GM12878 (cell line): Measurements from ENCODE around the gene CCDC51. TPM values are rescaled to one million over a fixed set of nuclear protein-coding genes. Genes with fewer than 3 reads are reported as not detected.

Experiments used
- ATAC-seq: fragments of 200-7000 bp; cut with Tn5 transposase; 3 replicates; pipeline ENCODE4 v1.9.1; 2020; ENCODE audit warnings: mild to moderate bottlenecking, moderate library complexity
- BruUV-seq: library from RNA; stranded (reverse); fragments of 400-500 nt; replicated peaks from 2 replicates; lab custom pipeline; 2021; lab: Mats Ljungman, UMichigan
- CTCF ChIA-PET: fragments of 300-600 bp; sonication (Branson Sonifier 250); formaldehyde crosslinking; extraction: SDS; loops from one replicate; lab custom pipeline; 2021; ENCODE audit warnings: inconsistent platforms; lab: Yijun Ruan, JAX
- POLR2A ChIA-PET: fragments of 350-600 bp; formaldehyde crosslinking; extraction: SDS; loops from one replicate; lab custom pipeline; 2021; ENCODE audit warnings: inconsistent platforms; lab: Charles Lee
- RAD21 ChIA-PET: fragments of 300-600 bp; sonication (Branson Sonifier 250); formaldehyde crosslinking; loops from one replicate; lab custom pipeline; 2023; ENCODE audit warnings: antibody characterized with exemption; ENCODE audit not compliant: unreplicated experiment; lab: Charles Lee
- SMC1A ChIA-PET: fragments of 300-600 bp; sonication (Branson Sonifier 250); formaldehyde crosslinking; loops from one replicate; lab custom pipeline; 2023; ENCODE audit not compliant: unreplicated experiment, uncharacterized antibody; lab: Charles Lee
- DNase-seq: peaks from one replicate; pipeline ENCODE4 v3.0.0-alpha.2; 2011; ENCODE audit warnings: low read depth, low spot score
- FAIRE-seq: peaks from 3 replicates; lab custom pipeline; 2011; peaks lifted over from hg19 to GRCh38; lab: Jason Lieb, UNC
- H2AFZ ChIP-seq: 2 replicates; pipeline ENCODE4 v1.6.0; 2011; ENCODE audit warnings: low read depth, low read length, control low read depth; ENCODE audit not compliant: control insufficient read depth
- H3K27ac ChIP-seq: 2 replicates; pipeline ENCODE4 v1.5.1; 2011; ENCODE audit warnings: control low read depth; ENCODE audit not compliant: control insufficient read depth, insufficient read depth
- H3K27me3 ChIP-seq, 2 experiments: replicated peaks in 1 of 2; 2 replicates each; pipeline versions ENCODE4 v1.6.0 to v1.6.1; 2011; ENCODE audit warnings: low read length in 1 of 2; ENCODE audit not compliant: control insufficient read depth in 2 of 2, insufficient read depth in 2 of 2
- H3K36me3 ChIP-seq, 2 experiments: 2 replicates each; pipeline ENCODE4 v1.5.1; 2011; ENCODE audit warnings: low read length in 1 of 2; ENCODE audit not compliant: control insufficient read depth in 2 of 2, insufficient read depth in 2 of 2
- H3K4me1 ChIP-seq: 2 replicates; pipeline ENCODE4 v1.6.1; 2011; ENCODE audit warnings: mild to moderate bottlenecking, low read length, moderate library complexity, mixed read lengths; ENCODE audit not compliant: control insufficient read depth, insufficient read depth
- H3K4me2 ChIP-seq: 2 replicates; pipeline ENCODE4 v1.6.0; 2011; ENCODE audit warnings: control low read depth; ENCODE audit not compliant: control insufficient read depth, insufficient read depth
- H3K4me3 ChIP-seq: fragments of 200-600 bp; sonication (generic); 2 replicates; pipeline ENCODE4 v1.5.1; 2016
- H3K79me2 ChIP-seq: 2 replicates; pipeline ENCODE4 v1.6.0; 2011; ENCODE audit warnings: low read length; ENCODE audit not compliant: control insufficient read depth, insufficient read depth
- H3K9ac ChIP-seq: 2 replicates; pipeline ENCODE4 v1.8.0; 2011; ENCODE audit warnings: low read length, control low read depth, mixed read lengths; ENCODE audit not compliant: control insufficient read depth, insufficient read depth
- H3K9me3 ChIP-seq: replicated peaks from 3 replicates; pipeline ENCODE4 v1.5.1; 2011; ENCODE audit warnings: mild to moderate bottlenecking, low read length; ENCODE audit not compliant: control insufficient read depth, insufficient read depth
- H4K20me1 ChIP-seq: 2 replicates; pipeline ENCODE4 v1.6.0; 2011; ENCODE audit not compliant: control insufficient read depth, insufficient read depth
- BCL11A ChIP-seq: IDR thresholded peaks from 2 replicates; pipeline ENCODE4 v1.6.1; 2011; ENCODE audit warnings: low read depth, low read length
- BRCA1 ChIP-seq: IDR thresholded peaks from 2 replicates; pipeline ENCODE4 v1.6.1; 2011; ENCODE audit warnings: low read depth, low read length, improper control_type of control experiment
- CREB1 ChIP-seq: IDR thresholded peaks from 2 replicates; pipeline ENCODE4 v1.6.1; 2012; ENCODE audit warnings: low read depth, mild to moderate bottlenecking, inconsistent platforms
- IKZF1 ChIP-seq: fragments of 450-650 bp; conservative IDR thresholded peaks from 2 replicates; pipeline ENCODE4 v1.6.1; 2017; ENCODE audit warnings: antibody characterized with exemption, mild to moderate bottlenecking
- KDM1A ChIP-seq: fragments of 200-600 bp; sonication (generic); IDR thresholded peaks from 2 replicates; pipeline ENCODE4 v1.6.1; 2016; ENCODE audit warnings: borderline replicate concordance
- MEF2A ChIP-seq: IDR thresholded peaks from 2 replicates; pipeline ENCODE4 v1.6.1; 2011; ENCODE audit warnings: low read depth, mild to moderate bottlenecking, low read length, moderate library complexity; ENCODE audit not compliant: insufficient read depth
- MTA2 ChIP-seq: fragments of 450-650 bp; IDR thresholded peaks from 2 replicates; pipeline ENCODE4 v1.6.1; 2016; ENCODE audit warnings: low read depth, mild to moderate bottlenecking, moderate library complexity
- MTA3 ChIP-seq: IDR thresholded peaks from 2 replicates; pipeline ENCODE4 v1.6.1; 2012; ENCODE audit warnings: low read length, inconsistent platforms, borderline replicate concordance
- RELA ChIP-seq: fragments of 450-650 bp; IDR thresholded peaks from 2 replicates; pipeline ENCODE4 v1.8.0; 2014; ENCODE audit warnings: borderline replicate concordance; ENCODE audit not compliant: partially characterized antibody
- REST ChIP-seq: IDR thresholded peaks from 2 replicates; pipeline ENCODE4 v1.6.1; 2012; ENCODE audit warnings: mild to moderate bottlenecking, low read depth, low read length
- SMARCA5 ChIP-seq: fragments of 450-650 bp; IDR thresholded peaks from 2 replicates; pipeline ENCODE4 v1.6.1; 2017; ENCODE audit warnings: mild to moderate bottlenecking
- YBX1 ChIP-seq: fragments of 450-650 bp; IDR thresholded peaks from 2 replicates; pipeline ENCODE4 v1.6.1; 2016; ENCODE audit warnings: antibody characterized with exemption
- ZNF217 ChIP-seq: fragments of 450-650 bp; IDR thresholded peaks from 2 replicates; pipeline ENCODE4 v1.6.1; 2017; ENCODE audit warnings: antibody characterized with exemption, mild to moderate bottlenecking
- WGBS: methylation state at CpG from one replicate; pipeline ENCODE4 v1.1.6; 2016; ENCODE audit warnings: low lambda C conversion rate; ENCODE audit not compliant: insufficient replicate concordance, insufficient coverage; ENCODE audit errors: missing lambda C conversion rate; 5-methylcytosine and 5-hydroxymethylcytosine counted together
- in situ Hi-C: fragments of 300-500 bp; cut with MboI; formaldehyde crosslinking; loops from 9 replicates; pipeline ENCODE4 v1.14.3; 2018; ENCODE audit warnings: mixed read lengths
- intact Hi-C: fragments of 100-400 bp; cut with micrococcal nuclease; formaldehyde crosslinking; loops from one replicate; pipeline ENCODE4 v1.14.2; 2022; ENCODE audit not compliant: unreplicated experiment
- polyA plus RNA-seq, 11 experiments: library from polyadenylated mRNA; depleted of rRNA in 4 of 11; unstranded in 6 of 11; stranded (reverse) in 5 of 11; fragments of >200 nt; fragmentation: Nextera tagmentation in 4 of 11; fragmentation: Illumina TruSeq in 1 of 11; extraction: Ambion mirVana in 4 of 11; extraction: Trizol in 1 of 11; gene quantifications; 1 replicate in 1 of 11; 2 replicates in 10 of 11; pipeline versions ENCODE4 v1.2.1 to v1.2.3, GENCODE V29; 2011 to 2016; ENCODE audit warnings: inconsistent platforms in 2 of 11, missing spikeins in 2 of 11, low read depth in 1 of 11
- total RNA-seq, 4 experiments: library from RNA; depleted of rRNA in 3 of 4; stranded (reverse); fragments of >200 nt in 3 of 4; fragmentation: Illumina TruSeq in 1 of 4; extraction: Trizol in 1 of 4; gene quantifications; 2 replicates each; pipeline versions ENCODE4 v1.2.1 to v1.2.3, GENCODE V29; 2013 to 2021

The CCDC51 gene
- total and polyA plus RNA-seq, 10 of the 15 experiments (the other 5 are each of a cell fraction or from before 2014, with no cell fraction given) = 10.6 to 54.9 (median 28.5) TPM

- WGBS = 0% methylated on average over 3 of the region's 3 CpGs
- ChIA-PET RAD21 (interaction anchor here (4.2 to 5.9 kb wide), 2 partner anchors 30 to 34 kb away, joined by 28 to 259 read pairs; no protein-coding TSS in a partner anchor), SMC1A (interaction anchor here (0.6 to 8.0 kb wide), 2 partner anchors 33 to 129 kb away, joined by 3 to 287 read pairs; partner anchors contain the start of genes CCDC51 and TMA7), CTCF (interaction anchor here (1.1 to 22.0 kb wide), 4 partner anchors 10 to 146 kb away, joined by 3 to 757 read pairs (median 10); partner anchors contain the start of genes CCDC51 and TMA7), POLR2A (no interaction called here)
- Histone ChIP-seq H3K9me3 (no peaks in the 10 kb centered on the region), H3K9ac (no peak overlapping the region), H3K4me3 (no peak overlapping the region), H3K27me3 (no peaks in the 10 kb centered on the region), H3K27ac (no peak overlapping the region), H4K20me1 (no peaks in the 10 kb centered on the region), H3K4me1 (no peaks in the 10 kb centered on the region), H3K79me2 (no peaks in the 10 kb centered on the region), H3K36me3 (no peaks in the 10 kb centered on the region), H2AFZ (no peak overlapping the region), H3K4me2 (no peak overlapping the region)
- no TSS peak for BruUV-seq
- TF ChIP-seq RELA (no peak), BCL11A (no peak), KDM1A (no peak), CREB1 (no peak), SMARCA5 (no peak), MTA3 (no peak), ZNF217 (no peak), IKZF1 (no peak), REST (no peak), MEF2A (no peak), MTA2 (no peak), YBX1 (no peak), BRCA1 (no peak)
- intact Hi-C loops = no loop called here
- no peak for FAIRE-seq
- ATAC-seq = no peak
- in situ Hi-C loops = loop anchor here (5.0 kb wide), 1 partner anchor 34 kb away; no protein-coding TSS in a partner anchor
- DNase-seq = no peak
Measured at GRCh38 chr3:48402907-48403306, 37.0 kb downstream of the CCDC51 start.
